ENCODE measurements around the gene HOGA1. TPM values are rescaled to one million over a fixed set of nuclear protein-coding genes. Genes with fewer than 3 reads are reported as not detected.
A peak's percentile ranks its signal among the peaks of the same experiment; 100 is the strongest.

The HOGA1 gene
- total RNA-seq, 2 donors from 2014 or later, result 0.15 TPM; not detected in 1

GRCh38 chr10:97597778-97598177 lies 13.6 kb downstream of the HOGA1 start:
- intact Hi-C loops (cut with DNase I, micrococcal nuclease), result no loop called here
- DNase-seq, result no peak
- no peak for ATAC-seq

DNA sequence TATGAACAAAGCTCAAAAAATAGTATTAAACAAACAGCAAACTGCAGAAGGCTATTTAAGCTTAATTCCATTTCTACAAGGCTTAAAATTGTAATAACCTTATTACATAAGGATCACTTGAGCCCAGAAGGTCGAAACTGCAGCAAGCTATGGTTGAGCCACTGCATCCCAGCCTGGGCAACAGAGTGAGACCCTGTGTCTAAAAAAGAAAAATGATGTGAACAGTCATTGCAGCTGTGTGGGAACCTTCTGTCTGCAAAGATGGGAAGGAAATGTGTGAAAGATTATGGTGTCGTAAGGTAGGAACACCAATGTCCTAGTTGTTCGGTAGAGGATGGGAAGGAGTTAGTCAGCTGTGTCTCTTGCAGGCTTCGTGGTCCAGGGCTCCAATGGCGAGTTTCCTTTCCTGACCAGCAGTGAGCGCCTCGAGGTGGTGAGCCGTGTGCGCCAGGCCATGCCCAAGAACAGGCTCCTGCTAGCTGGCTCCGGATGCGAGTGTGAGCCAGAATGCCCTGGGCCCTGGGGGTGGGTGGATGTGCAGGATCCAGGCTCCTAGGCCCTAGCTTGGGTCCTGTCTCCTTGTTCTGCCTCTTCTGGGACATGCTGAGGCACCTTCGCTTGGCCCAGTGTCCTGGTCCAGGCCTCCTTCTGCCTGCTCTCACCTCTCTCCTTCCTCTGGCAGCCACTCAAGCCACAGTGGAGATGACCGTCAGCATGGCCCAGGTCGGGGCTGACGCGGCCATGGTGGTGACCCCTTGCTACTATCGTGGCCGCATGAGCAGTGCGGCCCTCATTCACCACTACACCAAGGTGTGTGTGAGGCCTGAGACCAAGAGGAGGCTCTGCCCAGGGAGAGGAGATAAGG lies 14.4 kb downstream of the HOGA1 start:
- DNase-seq (no peak), ATAC-seq (no peak)
- intact Hi-C loops (cut with DNase I, micrococcal nuclease), result no loop called here

- no peak for ATAC-seq
- DNase-seq, result no peak
- intact Hi-C loops (cut with DNase I, micrococcal nuclease), result no loop called here
Measured at GRCh38 chr10:97599272-97599619, 15.1 kb downstream of the HOGA1 start.

GRCh38 chr10:97600616-97601015 lies 16.4 kb downstream of the HOGA1 start:
- no peak for DNase-seq
- intact Hi-C loops (cut with DNase I, micrococcal nuclease), result no loop called here

GRCh38 chr10:97601268-97602215 lies 17.4 kb downstream of the HOGA1 start:
- intact Hi-C loops (cut with DNase I, micrococcal nuclease), result no loop called here
- ATAC-seq, result no peak
- no peak for DNase-seq

More at GRCh38 chr10:97600616-97601015, 16.4 kb downstream of the HOGA1 start:
- ATAC-seq, result no peak

GRCh38 chr10:97607095-97607636 lies 23.0 kb downstream of the HOGA1 start:
- intact Hi-C loops (cut with DNase I, micrococcal nuclease), result no loop called here
- no peak for ATAC-seq
- DNase-seq, result no peak

- intact Hi-C loops (cut with DNase I, micrococcal nuclease), result no loop called here
- no peak for ATAC-seq
- no peak for DNase-seq
Measured at GRCh38 chr10:97608991-97609561, 24.9 kb downstream of the HOGA1 start.

- no peak for DNase-seq
- no peak for ATAC-seq
- intact Hi-C loops (cut with DNase I, micrococcal nuclease), result no loop called here
Measured at GRCh38 chr10:97611473-97611872, 27.3 kb downstream of the HOGA1 start.

DNA sequence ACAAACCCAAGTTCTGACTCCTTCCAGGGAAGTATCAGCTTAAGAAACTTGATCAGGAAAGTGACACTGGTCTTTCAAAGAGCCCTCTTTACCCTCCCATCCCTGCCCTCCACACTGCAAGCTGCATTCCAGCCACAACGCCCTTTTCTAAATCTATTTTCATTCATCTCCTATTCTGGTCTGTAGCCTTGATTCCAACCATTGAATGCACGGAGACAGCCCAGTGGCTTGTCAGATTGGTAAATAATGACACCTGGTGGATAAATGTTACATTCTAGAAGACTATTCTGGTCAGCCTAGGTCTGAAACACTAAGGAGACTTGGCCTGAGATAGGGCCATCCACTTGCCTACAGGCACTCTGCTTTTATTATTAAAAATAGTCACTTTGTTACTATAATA lies 28.2 kb downstream of the HOGA1 start:
- intact Hi-C loops (cut with DNase I, micrococcal nuclease), result no loop called here
- ATAC-seq (peak; percentile 73), DNase-seq (no peak)

GRCh38 chr10:97618285-97618684 lies 34.1 kb downstream of the HOGA1 start:
- ATAC-seq, result no peak
- intact Hi-C loops (cut with DNase I, micrococcal nuclease), result no loop called here
- no peak for DNase-seq

- DNase-seq (no peak), ATAC-seq (no peak)
- intact Hi-C loops (cut with DNase I, micrococcal nuclease), result no loop called here
Measured at GRCh38 chr10:97618733-97619132, 34.5 kb downstream of the HOGA1 start.

DNA sequence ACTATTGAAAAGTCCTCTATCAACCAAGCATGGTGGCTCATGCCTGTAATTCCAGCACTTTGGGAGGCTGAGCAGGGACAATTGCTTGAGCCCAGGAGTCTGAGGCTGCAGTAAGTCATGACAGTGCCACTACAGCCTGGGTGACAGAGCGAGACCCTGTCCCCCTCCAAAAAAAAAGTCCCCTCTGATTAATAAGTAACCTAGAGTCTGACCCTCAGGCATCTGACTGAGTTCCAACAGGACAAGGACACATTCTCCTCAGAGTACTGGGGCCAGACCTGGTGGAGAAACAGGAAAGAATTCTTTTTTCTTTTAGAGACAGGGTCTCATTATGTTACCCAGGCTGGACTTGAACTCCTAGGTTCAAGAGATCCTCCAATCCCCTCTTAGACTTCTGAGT lies 39.1 kb downstream of the HOGA1 start:
- DNase-seq (no peak), ATAC-seq (no peak)
- intact Hi-C loops (cut with DNase I, micrococcal nuclease), result no loop called here

GRCh38 chr10:97627731-97628130 lies 43.5 kb downstream of the HOGA1 start:
- intact Hi-C loops (cut with DNase I, micrococcal nuclease), result no loop called here
- no peak for ATAC-seq
- no peak for DNase-seq

GRCh38 chr10:97628228-97628627 lies 44.0 kb downstream of the HOGA1 start:
- ATAC-seq (no peak), DNase-seq (no peak)
- intact Hi-C loops (cut with DNase I, micrococcal nuclease), result no loop called here

- ATAC-seq, result no peak
- no peak for DNase-seq
- intact Hi-C loops (cut with DNase I, micrococcal nuclease), result no loop called here
Measured at GRCh38 chr10:97629289-97629688, 45.1 kb downstream of the HOGA1 start.

DNA sequence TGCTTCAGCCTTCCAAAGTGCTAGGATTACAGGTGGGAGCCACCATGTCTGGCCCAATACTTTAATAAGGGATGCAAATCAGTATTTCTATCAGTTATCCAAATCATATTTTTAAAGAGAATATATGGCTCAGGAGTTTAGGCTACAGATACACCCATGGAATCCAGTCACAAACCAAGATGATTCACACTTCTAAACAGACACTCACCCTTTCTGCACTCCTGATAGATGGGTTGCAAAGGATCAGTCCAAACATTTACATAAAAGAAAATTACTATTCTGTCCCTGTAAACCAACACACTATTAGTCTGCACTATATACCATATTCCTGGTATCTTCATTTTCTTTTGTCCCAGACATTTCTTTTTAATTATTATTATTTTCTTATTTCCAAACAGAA lies 46.9 kb downstream of the HOGA1 start:
- ATAC-seq, result no peak
- DNase-seq, result no peak
- intact Hi-C loops (cut with DNase I, micrococcal nuclease), result no loop called here

DNA sequence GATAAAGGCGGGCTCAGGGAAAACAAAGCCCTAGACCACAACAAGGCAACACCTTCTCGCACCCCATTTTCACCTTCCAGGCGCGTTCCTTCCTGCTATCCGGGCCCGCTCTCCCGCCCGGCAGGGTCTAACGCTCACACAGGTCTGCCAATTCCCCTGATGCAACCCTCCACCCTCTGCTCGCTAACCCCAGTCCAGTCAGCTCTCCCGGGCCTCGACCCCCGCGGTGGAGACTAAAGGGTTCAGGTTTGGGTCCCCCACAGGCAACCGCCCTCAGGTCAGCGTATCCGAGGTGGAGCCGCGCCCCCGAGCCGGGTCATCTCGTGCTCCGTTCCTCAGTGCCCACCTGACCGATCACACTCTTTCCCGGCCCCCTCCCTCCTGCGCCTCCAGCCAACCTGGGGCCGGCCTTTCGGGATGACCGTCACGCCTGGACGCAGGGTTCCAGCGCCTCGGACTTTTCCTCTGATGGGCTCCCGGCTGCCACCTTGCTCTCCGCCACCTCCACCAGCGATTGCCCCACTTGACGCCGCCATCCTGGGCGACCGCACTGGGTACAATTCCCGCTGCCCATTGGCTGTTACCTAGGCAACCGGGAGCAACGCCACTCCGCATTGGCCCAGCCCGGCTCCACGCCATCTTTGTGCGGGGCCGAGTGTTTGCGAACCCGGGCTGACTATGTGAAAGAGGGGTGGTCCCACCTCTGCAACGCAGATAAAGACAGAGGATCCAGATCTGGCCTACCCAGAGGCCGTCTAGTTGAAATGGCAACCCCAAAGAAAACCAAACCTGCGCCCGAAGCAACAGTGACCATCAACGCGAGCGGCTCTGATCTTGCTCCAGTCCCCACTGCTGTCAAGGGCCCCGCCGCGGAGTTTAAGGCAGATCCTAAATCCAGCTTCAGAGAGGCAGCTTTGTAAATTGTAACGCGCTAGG lies 49.0 kb downstream of the HOGA1 start, which contains the start of gene MORN4:
Gene MORN4 (minus strand): TSS at position 552 of the 936 bp plus-strand sequence. CDS start 13,847 bp downstream, outside the sequence.
- intact Hi-C loops (cut with DNase I, micrococcal nuclease), result no loop called here
- ATAC-seq (peak; percentile 100), DNase-seq (peak; percentile 91 to 93)

DNA sequence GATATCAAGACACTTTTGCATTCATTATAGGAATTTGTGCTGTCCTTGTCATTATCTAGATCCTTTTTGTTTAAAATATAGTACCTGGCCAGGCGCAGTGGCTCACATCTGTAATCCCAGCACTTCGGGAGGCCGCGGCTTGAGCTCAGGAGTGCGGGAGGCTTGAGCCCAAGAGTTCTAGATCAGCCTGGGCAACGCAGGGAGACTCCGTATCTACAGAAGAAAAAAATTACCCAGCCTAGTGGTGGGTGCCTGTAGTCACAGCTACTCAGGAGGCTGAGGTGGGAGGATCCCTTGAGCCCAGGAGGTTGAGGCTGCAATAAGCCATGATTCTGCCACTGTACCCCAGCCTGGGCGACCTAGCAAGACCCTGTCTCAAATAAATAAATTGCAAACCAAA lies 49.7 kb downstream of the HOGA1 start:
- DNase-seq, result peak in 1 of 2 donors; percentile 24
- ATAC-seq, result peak; percentile 63
- intact Hi-C loops (cut with DNase I, micrococcal nuclease), result no loop called here
